Smooth muscle cell (in vitro differentiated cells): ENCODE results near the gene ESD. TPM values are rescaled to one million over a fixed set of nuclear protein-coding genes. Genes with fewer than 3 reads are reported as not detected.
"Not testable (repeated sequence)": the region's sequence is repeated elsewhere in the genome, so short reads cannot be mapped to it uniquely, and the experiment has no call there.

Experiments used
- DNase-seq: peaks from one replicate; lab custom pipeline; 2025; ENCODE audit not compliant: unreplicated experiment; lab: John Stamatoyannopoulos, UW
- H2AFZ ChIP-seq: fragments of 200-600 bp; sonication (generic); 2 replicates; pipeline ENCODE4 v1.6.0; 2016; ENCODE audit warnings: antibody characterized with exemption, low read depth, mild to moderate bottlenecking
- H3F3A ChIP-seq: fragments of 200-600 bp; sonication (generic); 2 replicates; pipeline ENCODE4 v1.6.0; 2017; ENCODE audit warnings: antibody characterized with exemption, low read depth
- H3K27ac ChIP-seq: fragments of 200-600 bp; sonication (generic); 2 replicates; pipeline ENCODE4 v1.5.1; 2016; ENCODE audit warnings: low read depth, mild to moderate bottlenecking
- H3K27me3 ChIP-seq: fragments of 200-600 bp; sonication (generic); 2 replicates; pipeline ENCODE4 v1.6.1; 2016; ENCODE audit warnings: low read depth, mild to moderate bottlenecking
- H3K36me3 ChIP-seq: fragments of 200-600 bp; sonication (generic); 2 replicates; pipeline ENCODE4 v1.5.1; 2016; ENCODE audit warnings: low read depth
- H3K4me1 ChIP-seq: fragments of 200-600 bp; sonication (generic); 2 replicates; pipeline ENCODE4 v1.5.1; 2016; ENCODE audit warnings: low read depth
- H3K4me2 ChIP-seq: fragments of 200-600 bp; sonication (generic); 2 replicates; pipeline ENCODE4 v1.6.0; 2016; ENCODE audit warnings: mild to moderate bottlenecking
- H3K4me3 ChIP-seq: fragments of 200-600 bp; sonication (generic); 2 replicates; pipeline ENCODE4 v1.5.1; 2016; ENCODE audit warnings: mild to moderate bottlenecking
- H3K79me2 ChIP-seq: fragments of 200-600 bp; sonication (generic); 2 replicates; pipeline ENCODE4 v1.6.0; 2016; ENCODE audit warnings: low read depth, mild to moderate bottlenecking
- H3K9ac ChIP-seq: fragments of 200-600 bp; sonication (generic); 2 replicates; pipeline ENCODE4 v1.6.0; 2016; ENCODE audit warnings: low read depth
- H3K9me3 ChIP-seq: fragments of 200-600 bp; sonication (generic); replicated peaks from 2 replicates; pipeline ENCODE4 v1.5.1; 2016; ENCODE audit warnings: low read depth
- H4K20me1 ChIP-seq: fragments of 200-600 bp; sonication (generic); 2 replicates; pipeline ENCODE4 v1.6.0; 2016; ENCODE audit warnings: low read depth
- WGBS: methylation state at CpG from one replicate; pipeline ENCODE4 v1.1.7; 2016; ENCODE audit warnings: low lambda C conversion rate; 5-methylcytosine and 5-hydroxymethylcytosine counted together
- polyA plus RNA-seq: library from polyadenylated mRNA; unstranded; fragments of >200 nt; fragmentation: Nextera tagmentation; extraction: Ambion mirVana; gene quantifications from 2 replicates; pipeline ENCODE4 v1.2.1, GENCODE V29; 2016
- total RNA-seq: library from RNA; depleted of rRNA; stranded (reverse); fragments of >200 nt; gene quantifications from 2 replicates; pipeline ENCODE4 v1.2.3, GENCODE V29; 2014
- TF ChIP-seq, protein P1 (sequence below): fragments of 200-600 bp; sonication (generic); IDR thresholded peaks from 2 replicates; pipeline ENCODE4 v1.5.1; 2017; ENCODE audit warnings: borderline replicate concordance, mild to moderate bottlenecking, antibody characterized with exemption; ENCODE audit not compliant: insufficient read depth, poor library complexity, severe bottlenecking

ESD gene
- total and polyA plus RNA-seq, 2 experiments from 2014 or later, result 133 to 142 TPM

DNA sequence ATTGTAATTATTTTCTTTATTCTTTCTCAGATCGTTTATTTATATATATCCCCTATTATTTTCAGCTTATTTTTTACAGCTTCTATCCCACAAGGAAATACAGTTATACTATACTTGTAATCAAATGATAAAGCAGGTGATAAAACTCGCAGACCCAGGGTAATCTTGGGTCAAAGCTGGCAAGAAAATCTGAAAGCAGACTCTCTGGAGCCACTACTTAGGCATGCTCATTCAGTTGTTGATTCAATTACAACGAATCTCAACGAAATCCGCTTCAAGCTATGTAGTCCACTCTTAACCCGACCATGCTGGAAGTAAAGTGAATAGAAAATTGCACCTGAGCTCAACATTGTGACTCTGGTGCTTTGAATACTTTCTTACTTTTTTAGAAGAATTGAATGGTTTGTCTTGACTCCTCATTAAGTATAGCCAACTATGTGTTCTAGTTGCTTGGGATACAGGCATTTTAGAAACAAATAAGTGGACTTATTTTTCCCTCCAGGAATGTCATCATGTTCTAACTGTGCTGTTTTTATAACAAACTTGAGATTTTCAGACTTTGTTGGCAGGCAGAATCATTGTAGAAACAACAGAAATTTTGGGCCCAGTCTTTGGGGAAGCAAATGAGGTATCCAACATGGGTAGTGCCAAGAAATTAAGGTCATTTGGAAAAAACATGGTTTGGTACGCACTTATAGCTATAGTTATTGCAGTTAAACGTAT is 21.4 kb downstream of the ESD start:
- H3K36me3 ChIP-seq, result peaks cover 49% of the 10 kb centered on the region
- WGBS, result 86% methylated on average over 8 of the region's 8 CpGs

DNA sequence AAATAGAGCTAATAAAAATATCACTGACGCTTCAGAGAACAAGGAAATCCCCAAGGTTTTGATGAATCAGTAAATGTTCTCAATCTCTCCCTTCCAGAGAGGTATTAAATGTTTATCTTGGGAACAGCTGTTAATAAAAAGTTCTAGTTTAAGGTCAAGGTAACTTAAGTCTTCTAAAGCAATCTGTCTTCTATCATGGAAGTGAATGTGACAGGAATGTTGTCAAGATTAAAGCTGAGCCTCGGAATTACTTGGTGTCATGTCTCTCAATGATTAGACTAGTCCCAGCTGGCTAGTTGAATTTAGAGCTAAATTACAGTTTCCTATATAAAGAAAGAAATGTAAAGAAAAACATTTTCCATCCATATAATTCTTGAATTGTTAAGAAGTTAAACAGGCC is 23.4 kb downstream of the ESD start:
- Histone ChIP-seq H3K4me1 (no peaks in the 10 kb centered on the region), H3K4me3 (no peak overlapping the region), H3K4me2 (no peak overlapping the region), H3K79me2 (no peaks in the 10 kb centered on the region), H3K36me3 (peaks cover 35% of the 10 kb centered on the region), H3K27me3 (no peaks in the 10 kb centered on the region), H3K27ac (no peak overlapping the region), H3K9ac (no peak overlapping the region), H3K9me3 (no peaks in the 10 kb centered on the region), H2AFZ (no peak overlapping the region), H3F3A (no peaks in the 10 kb centered on the region), H4K20me1 (no peaks in the 10 kb centered on the region)
- DNase-seq, result no peak
- WGBS, result 76% methylated on average over 2 of the region's 2 CpGs
- TF ChIP-seq, protein P1, sequence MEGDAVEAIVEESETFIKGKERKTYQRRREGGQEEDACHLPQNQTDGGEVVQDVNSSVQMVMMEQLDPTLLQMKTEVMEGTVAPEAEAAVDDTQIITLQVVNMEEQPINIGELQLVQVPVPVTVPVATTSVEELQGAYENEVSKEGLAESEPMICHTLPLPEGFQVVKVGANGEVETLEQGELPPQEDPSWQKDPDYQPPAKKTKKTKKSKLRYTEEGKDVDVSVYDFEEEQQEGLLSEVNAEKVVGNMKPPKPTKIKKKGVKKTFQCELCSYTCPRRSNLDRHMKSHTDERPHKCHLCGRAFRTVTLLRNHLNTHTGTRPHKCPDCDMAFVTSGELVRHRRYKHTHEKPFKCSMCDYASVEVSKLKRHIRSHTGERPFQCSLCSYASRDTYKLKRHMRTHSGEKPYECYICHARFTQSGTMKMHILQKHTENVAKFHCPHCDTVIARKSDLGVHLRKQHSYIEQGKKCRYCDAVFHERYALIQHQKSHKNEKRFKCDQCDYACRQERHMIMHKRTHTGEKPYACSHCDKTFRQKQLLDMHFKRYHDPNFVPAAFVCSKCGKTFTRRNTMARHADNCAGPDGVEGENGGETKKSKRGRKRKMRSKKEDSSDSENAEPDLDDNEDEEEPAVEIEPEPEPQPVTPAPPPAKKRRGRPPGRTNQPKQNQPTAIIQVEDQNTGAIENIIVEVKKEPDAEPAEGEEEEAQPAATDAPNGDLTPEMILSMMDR, result no peak

More for the DNA sequence above, 21.4 kb downstream of the ESD start:
- H3K27me3 ChIP-seq, result no peaks in the 10 kb centered on the region
- TF ChIP-seq, protein P1, result no peak
- no peak overlapping the region for H3K4me2 ChIP-seq
- H3K9me3 ChIP-seq, result no peaks in the 10 kb centered on the region
- no peak overlapping the region for H2AFZ ChIP-seq
- no peak for DNase-seq
- no peaks in the 10 kb centered on the region for H3K79me2 ChIP-seq
- H3K4me3 ChIP-seq, result no peak overlapping the region
- no peaks in the 10 kb centered on the region for H3F3A ChIP-seq
- no peak overlapping the region for H3K9ac ChIP-seq
- peaks cover 5% of the 10 kb centered on the region for H4K20me1 ChIP-seq
- no peaks in the 10 kb centered on the region for H3K4me1 ChIP-seq
- no peak overlapping the region for H3K27ac ChIP-seq

DNA sequence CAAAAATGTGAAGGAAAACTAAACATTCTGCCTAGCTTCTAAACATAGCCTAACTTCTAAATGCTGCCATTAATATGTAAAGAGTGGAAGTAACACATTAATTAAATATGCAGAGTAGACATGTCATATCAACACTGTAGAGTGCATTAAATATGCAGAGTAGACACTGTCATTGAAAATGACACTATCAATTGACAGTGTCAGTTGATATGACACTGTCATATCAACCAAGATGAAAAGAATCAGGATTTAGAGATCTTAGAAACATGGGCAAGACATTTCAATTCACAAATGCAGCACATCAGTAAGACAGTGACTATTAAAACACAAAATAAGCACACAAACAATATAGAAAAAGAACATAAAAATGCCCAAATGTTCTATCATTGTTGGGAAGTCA is 25.3 kb downstream of the ESD start:
- Histone ChIP-seq H3K4me3 (no peak overlapping the region), H3K36me3 (peaks cover 27% of the 10 kb centered on the region), H3K27ac (no peak overlapping the region), H3K9ac (no peak overlapping the region), H3K4me2 (no peak overlapping the region), H3K27me3 (no peaks in the 10 kb centered on the region), H3K9me3 (no peaks in the 10 kb centered on the region), H3K79me2 (no peaks in the 10 kb centered on the region), H3K4me1 (no peaks in the 10 kb centered on the region), H3F3A (no peaks in the 10 kb centered on the region), H4K20me1 (no peaks in the 10 kb centered on the region), H2AFZ (no peak overlapping the region)
- DNase-seq, result no peak
- TF ChIP-seq, protein P1, result no peak

DNA sequence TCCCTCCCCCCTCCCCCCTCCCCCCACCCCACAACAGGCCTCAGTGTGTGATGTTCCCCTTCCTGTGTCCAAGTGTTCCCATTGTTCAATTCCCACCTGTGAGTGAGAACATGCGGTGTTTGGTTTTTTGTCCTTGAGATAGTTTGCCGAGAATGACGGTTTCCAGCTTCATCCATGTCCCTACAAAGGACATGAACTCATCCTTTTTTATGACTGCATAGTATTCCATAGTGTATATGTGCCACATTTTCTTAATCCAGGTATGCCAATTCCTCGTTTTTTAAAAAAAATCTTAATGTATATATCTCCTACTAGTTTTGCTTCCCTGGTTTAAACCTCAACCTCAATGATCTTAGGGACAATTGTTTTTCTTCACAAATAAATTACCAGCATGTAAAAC is 27.0 kb downstream of the ESD start:
- H3K4me2 ChIP-seq, H3K27me3 ChIP-seq, H3K27ac ChIP-seq, DNase-seq, H4K20me1 ChIP-seq, H3K4me1 ChIP-seq, H3K79me2 ChIP-seq, H3F3A ChIP-seq, H3K9ac ChIP-seq, H2AFZ ChIP-seq, H3K4me3 ChIP-seq, H3K9me3 ChIP-seq: not testable (repeated sequence)
- peaks cover 27% of the 10 kb centered on the region for H3K36me3 ChIP-seq
- 98% methylated on average over 4 of the region's 4 CpGs for WGBS
